DLD1 (cell line): Measurements from ENCODE around the gene HIBCH.
"Not testable (repeated sequence)": the region's sequence is repeated elsewhere in the genome, so short reads cannot be mapped to it uniquely, and the experiment has no call there.

Experiments
- in situ Hi-C: cut with HindIII; loops from 2 replicates; pipeline ENCODE4 v1.10.0; 2017; ENCODE audit warnings: low sequenced_read_pairs

HIBCH gene

GRCh38 chr2:190255676-190256075 lies 64.0 kb downstream of the HIBCH start:
- in situ Hi-C loops, result no loop called here

GRCh38 chr2:190254063-190254850 lies 65.4 kb downstream of the HIBCH start:
- in situ Hi-C loops, result no loop called here

GRCh38 chr2:190250421-190250820 lies 69.2 kb downstream of the HIBCH start:
- in situ Hi-C loops, result no loop called here

- in situ Hi-C loops, result no loop called here
Measured at GRCh38 chr2:190235551-190236075, 84.0 kb downstream of the HIBCH start.

- in situ Hi-C loops, result no loop called here
Measured at GRCh38 chr2:190235101-190235500, 84.5 kb downstream of the HIBCH start.

- in situ Hi-C loops, result not testable (repeated sequence)
Measured at GRCh38 chr2:190223989-190224388, 95.6 kb downstream of the HIBCH start.

GRCh38 chr2:190222745-190223144 lies 96.9 kb downstream of the HIBCH start:
- in situ Hi-C loops, result not testable (repeated sequence)

GRCh38 chr2:190221429-190221828 lies 98.2 kb downstream of the HIBCH start:
- in situ Hi-C loops, result no loop called here

GRCh38 chr2:190219186-190219585 lies 100.4 kb downstream of the HIBCH start:
- in situ Hi-C loops, result no loop called here

- in situ Hi-C loops, result no loop called here
Measured at GRCh38 chr2:190217616-190218015, 102.0 kb downstream of the HIBCH start.

GRCh38 chr2:190216829-190217228 lies 102.8 kb downstream of the HIBCH start:
- in situ Hi-C loops, result no loop called here

GRCh38 chr2:190215620-190216019 lies 104.0 kb downstream of the HIBCH start:
- in situ Hi-C loops, result no loop called here

- in situ Hi-C loops, result no loop called here
Measured at GRCh38 chr2:190214426-190215194, 105.0 kb downstream of the HIBCH start.

GRCh38 chr2:190213441-190214335 lies 105.9 kb downstream of the HIBCH start:
- in situ Hi-C loops, result no loop called here

GRCh38 chr2:190210471-190210870 lies 109.2 kb downstream of the HIBCH start:
- in situ Hi-C loops, result no loop called here

GRCh38 chr2:190209559-190209958 lies 110.1 kb downstream of the HIBCH start:
- in situ Hi-C loops, result no loop called here

- in situ Hi-C loops, result no loop called here
Measured at GRCh38 chr2:190207930-190208329, 111.7 kb downstream of the HIBCH start.

GRCh38 chr2:190205657-190206056 lies 114.0 kb downstream of the HIBCH start:
- in situ Hi-C loops, result no loop called here

- in situ Hi-C loops, result no loop called here
Measured at GRCh38 chr2:190202604-190203003, 117.0 kb downstream of the HIBCH start.

GRCh38 chr2:190202018-190202417 lies 117.6 kb downstream of the HIBCH start:
- in situ Hi-C loops, result no loop called here

GRCh38 chr2:190200603-190201002 lies 119.0 kb downstream of the HIBCH start:
- in situ Hi-C loops, result no loop called here
